GM18858 (cell line): ENCODE data around the gene KAZN.

Source experiments
- ATAC-seq: cut with Tn5 transposase; IDR thresholded peaks from one replicate; pipeline ENCODE4 v1.9.1; 2021; ENCODE audit not compliant: unreplicated experiment

Gene KAZN

GRCh38 chr1:15014516-15014915 lies 416.0 kb downstream of the KAZN start:
- no peak for ATAC-seq

DNA sequence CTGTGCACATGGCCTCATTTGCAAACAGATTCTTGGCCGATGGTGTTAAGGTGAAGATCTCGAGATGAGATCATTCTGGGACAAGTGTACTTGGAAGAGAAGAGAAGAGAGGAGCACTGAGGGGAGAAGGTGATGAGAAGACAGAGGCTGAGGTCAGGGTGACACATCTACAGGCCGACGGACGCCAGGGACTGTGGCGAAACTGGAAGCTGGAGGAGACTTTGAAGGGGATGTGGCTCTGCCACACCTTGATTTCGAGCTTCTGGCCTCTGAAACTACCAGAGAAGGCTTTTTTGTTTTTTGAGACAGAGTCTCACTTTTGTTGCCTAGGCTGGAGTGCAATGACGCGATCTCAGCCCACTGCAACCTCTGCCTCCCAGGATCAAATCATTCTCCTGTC lies 417.5 kb downstream of the KAZN start:
- ATAC-seq, result no peak

- no peak for ATAC-seq
These were observed 418.0 kb downstream of the KAZN start for GRCh38 chr1:15016526-15016925.

DNA sequence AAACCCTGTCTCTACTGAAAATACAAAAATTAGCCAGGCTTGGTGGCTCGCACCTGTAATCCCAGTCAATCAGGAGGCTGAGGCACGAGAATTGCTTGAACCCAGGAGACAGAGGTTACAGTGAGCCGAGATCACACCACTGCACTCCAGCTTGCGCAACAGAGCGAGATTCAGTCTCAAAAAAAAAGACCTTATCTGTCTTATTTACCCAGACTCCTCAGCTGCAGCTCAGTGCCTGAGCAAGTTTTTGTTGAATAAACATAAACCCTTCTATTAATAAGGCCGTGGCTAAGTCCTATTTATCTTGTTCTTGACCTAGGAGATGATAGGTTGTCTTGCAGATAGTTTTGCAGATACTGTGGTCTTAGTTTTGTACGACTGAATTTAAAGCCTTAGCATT lies 418.6 kb downstream of the KAZN start:
- ATAC-seq, result no peak

DNA sequence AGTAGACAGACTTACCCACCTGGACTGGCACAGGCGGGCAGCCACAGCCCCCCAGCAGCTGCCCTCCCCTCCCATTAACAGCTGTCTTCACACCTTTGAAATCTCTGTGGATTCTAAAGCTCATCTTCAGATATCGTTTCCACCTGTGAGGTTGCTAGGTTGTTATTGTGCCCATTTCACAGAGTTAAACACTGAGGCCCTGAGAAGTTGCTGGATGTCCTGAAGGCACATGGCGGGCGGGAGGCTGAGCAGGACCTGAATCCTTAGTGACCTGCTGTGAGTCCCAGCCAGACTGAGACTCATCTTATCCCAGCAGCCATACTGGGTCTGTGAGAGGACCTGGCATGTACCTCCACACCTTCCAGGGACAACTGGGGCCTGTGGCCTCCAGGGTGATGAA lies 420.3 kb downstream of the KAZN start:
- ATAC-seq, result no peak

DNA sequence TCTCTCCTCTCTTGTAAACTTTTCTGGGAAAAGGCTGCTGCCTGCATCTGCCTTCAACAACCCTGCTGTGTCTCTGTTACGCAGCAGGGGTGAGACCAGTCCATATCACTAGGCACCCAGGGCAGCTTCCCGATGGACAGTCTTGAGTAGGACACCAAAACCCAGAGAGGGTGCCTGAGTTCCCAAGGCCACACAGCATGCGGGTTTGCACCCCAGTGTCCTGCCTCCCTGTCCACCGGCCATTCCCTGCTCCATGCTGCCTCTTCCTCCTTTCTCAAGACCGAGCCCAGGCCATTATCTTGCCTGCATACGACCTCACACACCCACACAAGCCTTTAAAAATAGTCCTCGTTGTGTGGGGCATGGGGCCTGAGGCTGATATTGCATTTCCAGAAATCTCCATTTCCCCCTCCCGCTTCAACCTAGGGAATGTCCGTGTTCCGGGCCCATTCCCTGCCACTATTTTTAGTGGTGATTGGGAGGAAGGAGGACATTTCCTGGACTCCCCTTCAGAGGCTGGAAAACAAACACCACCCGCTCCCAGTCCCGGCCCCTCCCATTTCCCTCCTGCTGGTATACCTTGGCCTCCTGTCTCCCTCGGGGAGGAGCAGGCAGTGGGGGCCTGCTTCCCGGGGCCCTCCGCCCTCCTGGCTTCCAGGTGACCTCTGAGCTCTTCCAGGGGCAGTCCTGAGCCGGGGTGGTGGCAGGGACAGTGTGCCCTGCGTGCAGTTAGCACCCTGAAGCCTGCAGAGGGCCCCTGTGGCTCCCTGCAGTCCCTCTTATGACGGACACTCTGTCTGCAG lies 422.7 kb downstream of the KAZN start:
- no peak for ATAC-seq

DNA sequence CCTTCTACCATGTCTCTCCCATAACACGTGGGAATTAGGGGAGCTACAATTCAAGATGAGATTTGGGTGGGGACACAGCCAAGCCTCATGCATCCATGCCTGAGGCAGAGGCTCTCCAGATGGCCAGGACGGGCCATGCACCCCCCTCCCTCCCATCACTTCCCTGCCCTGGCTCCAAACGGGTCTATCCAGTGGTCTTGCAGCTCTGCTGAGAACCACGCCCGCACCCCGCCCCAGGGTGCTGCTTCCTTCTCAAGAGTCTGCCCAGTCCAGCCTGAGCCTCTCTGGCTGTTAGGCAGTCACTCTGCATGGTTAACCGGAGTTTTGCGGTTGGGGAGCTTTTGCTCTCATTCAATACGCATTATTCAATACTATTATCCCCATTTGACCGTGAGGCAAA lies 423.6 kb downstream of the KAZN start:
- no peak for ATAC-seq

GRCh38 chr1:15023205-15023604 lies 424.7 kb downstream of the KAZN start:
- ATAC-seq, result no peak

GRCh38 chr1:15023976-15024375 lies 425.5 kb downstream of the KAZN start:
- no peak for ATAC-seq

DNA sequence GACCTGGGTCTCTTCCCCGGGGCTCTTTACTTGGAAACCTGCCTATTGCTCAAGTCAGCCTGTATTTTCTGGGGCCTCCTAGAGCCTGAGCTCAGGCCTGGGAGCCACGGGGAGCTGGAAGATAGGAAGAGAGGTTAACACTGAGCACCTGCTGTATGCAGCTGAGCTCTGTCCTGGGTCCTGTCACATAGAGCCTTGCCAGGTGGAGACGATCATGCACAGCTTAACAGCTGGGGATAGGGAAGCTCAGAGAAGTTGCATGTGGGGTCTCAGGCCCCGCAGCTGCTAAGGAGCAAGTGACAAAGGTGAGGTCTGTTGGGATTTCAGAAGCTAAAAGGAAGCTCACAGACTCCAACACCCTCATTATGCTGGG lies 427.6 kb downstream of the KAZN start:
- no peak for ATAC-seq

GRCh38 chr1:15027515-15027986 lies 429.1 kb downstream of the KAZN start:
- no peak for ATAC-seq

DNA sequence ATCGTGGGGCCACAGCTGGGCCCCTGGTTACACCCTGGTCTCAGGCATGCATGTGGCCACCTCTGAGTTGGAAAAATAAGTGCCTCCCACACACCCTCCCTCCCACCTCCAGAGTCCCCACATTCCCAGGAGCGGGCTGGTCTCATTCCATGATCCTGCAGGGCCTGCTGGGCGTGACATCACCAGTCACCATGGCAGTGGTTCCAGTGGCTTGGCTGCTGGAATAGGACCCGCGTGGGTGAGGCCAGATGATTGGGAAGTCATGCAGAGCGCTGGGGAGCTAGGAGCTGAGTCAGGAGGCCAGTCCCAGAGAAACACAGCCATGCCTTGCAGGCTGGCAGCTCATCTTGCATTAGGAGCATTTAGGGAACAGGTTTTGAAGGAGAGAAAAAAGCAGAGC lies 429.6 kb downstream of the KAZN start:
- no peak for ATAC-seq

GRCh38 chr1:15028616-15029015 lies 430.1 kb downstream of the KAZN start:
- ATAC-seq, result no peak

DNA sequence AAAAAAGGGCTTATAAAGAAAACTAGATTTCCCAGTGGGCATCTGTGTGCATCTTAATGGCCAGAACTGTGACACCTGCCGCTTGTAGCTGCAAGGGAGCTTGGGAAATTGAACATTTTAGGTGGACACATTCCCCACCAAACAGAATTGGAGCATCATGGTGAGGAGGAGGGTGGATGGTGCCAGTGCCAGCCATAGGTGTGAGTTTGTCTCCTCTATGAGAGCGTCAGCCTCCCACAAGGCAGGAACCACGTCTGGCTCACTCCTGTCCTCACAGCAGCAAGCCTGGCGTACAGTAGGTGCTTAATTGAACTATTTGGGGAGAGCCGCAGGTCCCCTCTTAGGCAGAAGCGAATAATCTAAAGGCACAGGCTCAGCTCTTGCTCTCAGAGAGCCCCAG lies 430.6 kb downstream of the KAZN start:
- no peak for ATAC-seq

DNA sequence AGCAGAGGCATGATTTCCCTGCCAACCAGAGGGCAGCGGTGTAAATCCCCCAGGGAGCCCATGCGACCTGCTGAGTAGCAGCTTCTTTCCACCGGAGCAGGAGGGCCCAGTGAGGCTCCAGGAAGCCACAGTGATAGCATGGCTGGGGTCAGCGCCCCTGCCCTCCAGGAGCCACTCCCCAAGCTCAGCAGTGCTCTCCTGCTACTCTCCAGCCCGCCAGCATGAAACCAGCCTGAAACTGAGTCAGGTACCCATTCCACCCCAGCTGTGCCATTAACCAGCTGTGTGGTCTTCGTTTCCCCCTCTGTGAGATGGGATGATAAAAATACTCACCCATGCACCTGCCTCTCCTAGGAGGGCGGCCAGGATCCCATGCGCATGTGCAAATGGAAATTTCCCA lies 431.3 kb downstream of the KAZN start:
- ATAC-seq, result no peak

GRCh38 chr1:15031251-15031933 lies 432.9 kb downstream of the KAZN start:
- no peak for ATAC-seq

GRCh38 chr1:15033264-15033663 lies 434.8 kb downstream of the KAZN start:
- no peak for ATAC-seq

GRCh38 chr1:15034656-15035055 lies 436.2 kb downstream of the KAZN start:
- ATAC-seq, result no peak

DNA sequence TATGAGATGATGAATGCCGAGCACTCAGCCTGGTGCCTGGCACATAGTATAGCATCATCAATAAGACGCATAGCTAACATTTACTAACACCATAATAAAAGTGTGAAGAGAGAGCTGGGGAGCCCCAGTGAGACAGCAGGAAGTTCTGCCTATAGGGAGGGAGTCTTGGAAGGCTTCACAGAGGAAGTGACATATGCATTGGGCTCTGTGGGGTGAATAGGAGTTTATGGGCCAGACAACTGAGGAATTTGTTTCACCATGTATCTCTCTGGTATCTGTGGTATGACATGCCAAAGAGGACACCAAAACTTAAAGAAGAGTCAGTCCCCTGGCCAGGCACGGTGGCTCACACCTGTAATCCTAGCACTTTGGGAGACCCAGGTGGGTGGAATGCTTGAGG lies 436.8 kb downstream of the KAZN start:
- no peak for ATAC-seq

DNA sequence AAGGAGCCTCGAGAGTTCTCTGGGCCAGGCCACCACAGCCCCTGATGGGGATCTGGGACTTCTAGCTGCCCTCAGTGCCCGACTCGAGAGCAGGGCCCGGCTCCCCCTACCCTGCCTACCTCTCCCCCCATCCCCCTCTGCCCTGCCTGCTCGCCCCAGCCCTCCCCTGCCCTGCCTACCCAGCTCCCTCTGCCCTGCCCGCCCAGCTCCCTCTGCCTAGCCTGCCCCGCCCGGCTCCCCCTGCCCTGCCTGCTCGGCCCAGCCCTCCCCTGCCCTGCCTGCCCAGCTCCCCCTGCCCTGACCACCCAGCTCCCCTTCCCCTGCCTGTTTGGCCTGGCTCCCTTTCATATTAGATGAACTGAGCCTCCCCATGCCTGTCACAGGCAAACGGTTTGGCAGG lies 437.6 kb downstream of the KAZN start:
- ATAC-seq, result no peak

DNA sequence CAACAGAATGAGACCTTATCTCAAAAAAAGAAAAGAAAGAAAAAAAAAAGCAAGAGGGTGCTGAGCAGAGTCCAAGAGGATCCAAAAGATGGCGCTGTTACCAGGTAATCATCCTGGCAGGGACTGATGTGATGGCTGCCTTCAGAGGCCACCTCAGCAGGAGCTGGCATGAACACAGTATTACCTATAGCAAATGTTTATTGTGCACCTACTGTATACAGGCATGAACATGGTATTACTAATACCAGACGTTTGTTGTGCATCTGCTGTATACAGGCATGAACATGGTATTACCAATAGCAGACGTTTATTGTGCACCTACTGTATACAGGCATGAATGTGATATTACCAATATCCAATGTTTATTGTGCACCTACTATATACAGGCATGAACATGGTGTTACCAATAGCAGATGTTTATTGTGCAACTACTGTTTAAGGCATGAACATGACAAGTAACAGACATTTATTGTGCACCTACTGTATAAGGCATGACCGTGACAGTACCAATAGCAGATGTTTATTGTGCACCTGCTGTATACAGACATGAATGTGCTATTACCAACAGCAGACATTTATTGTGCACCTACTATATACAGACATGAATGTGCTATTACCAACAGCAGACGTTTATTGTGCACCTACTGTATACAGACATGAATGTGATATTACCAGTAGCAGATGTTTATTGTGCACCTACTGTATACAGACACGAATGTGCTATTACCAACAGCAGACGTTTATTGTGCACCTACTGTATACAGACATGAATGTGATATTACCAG lies 439.9 kb downstream of the KAZN start:
- ATAC-seq, result no peak
